GM23248 (cell line): ENCODE measurements around the gene SPATS2.

ENCODE experiments used
- EZH2 ChIP-seq: fragments of 200-600 bp; sonication (generic); IDR thresholded peaks from 2 replicates; pipeline ENCODE4 v1.6.1; 2018; ENCODE audit warnings: antibody characterized with exemption, mild to moderate bottlenecking; ENCODE audit not compliant: insufficient read depth, poor library complexity, severe bottlenecking
- EZH2phosphoT487 ChIP-seq: fragments of 200-600 bp; sonication (generic); IDR thresholded peaks from 2 replicates; pipeline ENCODE4 v1.6.1; 2018; ENCODE audit warnings: antibody characterized with exemption, moderate library complexity, mild to moderate bottlenecking, low read depth; ENCODE audit not compliant: insufficient read depth

DNA sequence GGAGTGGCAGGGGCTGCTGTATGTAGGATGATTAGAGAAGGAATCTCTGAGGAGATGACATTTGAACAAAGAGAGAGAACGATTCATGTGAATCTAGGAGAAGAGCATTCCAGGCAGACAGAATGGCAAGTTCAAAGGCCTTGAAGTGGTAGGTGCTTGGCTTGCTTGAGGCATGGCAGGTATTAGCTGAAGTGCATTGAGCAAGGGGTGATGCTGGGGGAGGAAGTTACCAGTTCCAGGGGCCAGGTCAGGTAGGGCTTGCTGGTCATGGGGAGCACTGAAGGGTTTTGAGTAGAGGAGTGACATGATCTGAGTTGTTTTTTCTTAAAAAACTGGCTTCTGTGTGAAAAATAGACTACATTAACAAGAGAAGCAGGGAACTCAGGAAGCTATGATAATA lies 71.8 kb downstream of the SPATS2 start:
- no peak for TF ChIP-seq EZH2
- no peak for TF ChIP-seq EZH2phosphoT487
